Hypothalamus (tissue), 51 donors: ENCODE data around the gene DOCK11.
"Not testable (repeated sequence)": the region's sequence is repeated elsewhere in the genome, so short reads cannot be mapped to it uniquely, and the experiment has no call there.

Experiments
- DNase-seq, 51 donors: peaks; one replicate each; lab custom pipeline; 2025; lab: John Stamatoyannopoulos, UW

The DOCK11 gene

GRCh38 chrX:118679290-118679689 lies 183.7 kb downstream of the DOCK11 start:
- DNase-seq: no peak

- no peak for DNase-seq
Measured at GRCh38 chrX:118682258-118683014, 186.8 kb downstream of the DOCK11 start.

- no peak for DNase-seq
Measured at GRCh38 chrX:118685393-118685792, 189.8 kb downstream of the DOCK11 start.

GRCh38 chrX:118688935-118689334 lies 193.3 kb downstream of the DOCK11 start:
- DNase-seq: no peak

GRCh38 chrX:118693843-118694242 lies 198.2 kb downstream of the DOCK11 start:
- DNase-seq: no peak

- DNase-seq: no peak
Measured at GRCh38 chrX:118694638-118695037, 199.0 kb downstream of the DOCK11 start.

GRCh38 chrX:118698516-118699170 lies 203.0 kb downstream of the DOCK11 start:
- DNase-seq: peak in 2 of 51 donors; percentile 0 to 1

- DNase-seq: no peak
Measured at GRCh38 chrX:118702741-118703140, 207.1 kb downstream of the DOCK11 start.

GRCh38 chrX:118706681-118707080 lies 211.1 kb downstream of the DOCK11 start:
- DNase-seq: no peak

GRCh38 chrX:118714521-118714920 lies 218.9 kb downstream of the DOCK11 start:
- DNase-seq: no peak

- not testable (repeated sequence) for DNase-seq
Measured at GRCh38 chrX:118715917-118716316, 220.3 kb downstream of the DOCK11 start.

- DNase-seq: not testable (repeated sequence)
Measured at GRCh38 chrX:118716833-118717232, 221.2 kb downstream of the DOCK11 start.

- DNase-seq: peak in 1 of 51 donors; percentile 0
Measured at GRCh38 chrX:118717678-118718391, 222.2 kb downstream of the DOCK11 start.

- DNase-seq: peak in 1 of 51 donors; percentile 1
Measured at GRCh38 chrX:118718737-118719136, 223.1 kb downstream of the DOCK11 start.

GRCh38 chrX:118720058-118720707 lies 224.6 kb downstream of the DOCK11 start:
- no peak for DNase-seq

- DNase-seq: no peak
Measured at GRCh38 chrX:118723376-118723775, 227.8 kb downstream of the DOCK11 start.

- DNase-seq: no peak
Measured at GRCh38 chrX:118724365-118724764, 228.8 kb downstream of the DOCK11 start.

GRCh38 chrX:118724775-118725174 lies 229.2 kb downstream of the DOCK11 start:
- no peak for DNase-seq

GRCh38 chrX:118726396-118726795 lies 230.8 kb downstream of the DOCK11 start:
- DNase-seq: no peak

GRCh38 chrX:118726887-118727685 lies 231.5 kb downstream of the DOCK11 start, which contains the start of gene IL13RA1:
Gene IL13RA1 (plus strand): TSS chrX:118727606. CDS start chrX:118727639, 33 bp downstream.
- DNase-seq: peak in 24 of 51 donors; percentile 1 to 52 (median 14)
